Colonic mucosa (tissue), 4 donors: ENCODE results near the gene ENSA. TPM values are rescaled to one million over a fixed set of nuclear protein-coding genes. Genes with fewer than 3 reads are reported as not detected.
"Not testable (repeated sequence)": the region's sequence is repeated elsewhere in the genome, so short reads cannot be mapped to it uniquely, and the experiment has no call there.

Source experiments
- DNase-seq: peaks from one replicate; pipeline ENCODE4 v3.0.0-alpha.2; 2020
- H3K27ac ChIP-seq: fragments of 200-600 bp; one replicate; pipeline ENCODE4 v1.8.0; 2021
- H3K27me3 ChIP-seq: fragments of 200-600 bp; one replicate; pipeline ENCODE4 v1.8.0; 2021
- H3K36me3 ChIP-seq: fragments of 200-600 bp; one replicate; pipeline ENCODE4 v1.8.0; 2021
- H3K4me1 ChIP-seq: fragments of 200-600 bp; one replicate; pipeline ENCODE4 v1.8.0; 2021; ENCODE audit warnings: mild to moderate bottlenecking
- H3K4me3 ChIP-seq: fragments of 200-600 bp; one replicate; pipeline ENCODE4 v1.8.0; 2021
- H3K9ac ChIP-seq, 2 donors: one replicate each; pipeline ENCODE4 v1.7.0; 2013; ENCODE audit warnings: control low read depth in 2 of 2, low read depth in 2 of 2, low read length in 2 of 2
- H3K9me3 ChIP-seq: fragments of 200-600 bp; one replicate; pipeline ENCODE4 v1.8.0; 2021
- intact Hi-C: fragments of 100-400 bp; cut with DNase I; formaldehyde crosslinking; loops from one replicate; pipeline ENCODE4 v1.14.1; 2022
- total RNA-seq, 2 donors: library from RNA; stranded (reverse); fragmentation: NEBNext Ultra II Directional in 1 of 2; extraction: Animal tissue kit (Norgen Biotek cat#: 25700) in 1 of 2; gene quantifications; one replicate each; pipeline ENCODE4 v1.2.1, GENCODE V29; 2021
- TF ChIP-seq, protein P1 (sequence below): fragments of 200-600 bp; IDR thresholded peaks from one replicate; pipeline ENCODE4 v1.8.0; 2022; ENCODE audit warnings: antibody characterized with exemption, mild to moderate bottlenecking
- donor health status: healthy.
- donor health status: DM: no; HTN: no; CAD: no.
- donor health status: DM: no; HTN: no; CAD: no.

ENSA gene
- total RNA-seq, 2 donors from 2014 or later = 199 to 227 TPM

GRCh38 chr1:150642296-150642695, 12.9 kb upstream of the ENSA start:
- intact Hi-C loops = no loop called here
- Histone ChIP-seq H3K36me3 (peaks cover 1% of the 10 kb centered on the region), H3K4me1 (no peaks in the 10 kb centered on the region), H3K27me3 (no peaks in the 10 kb centered on the region), H3K27ac (no peak overlapping the region), H3K9ac (no peak overlapping the region), H3K9me3 (no peaks in the 10 kb centered on the region), H3K4me3 (no peak overlapping the region)
- TF ChIP-seq, protein P1, sequence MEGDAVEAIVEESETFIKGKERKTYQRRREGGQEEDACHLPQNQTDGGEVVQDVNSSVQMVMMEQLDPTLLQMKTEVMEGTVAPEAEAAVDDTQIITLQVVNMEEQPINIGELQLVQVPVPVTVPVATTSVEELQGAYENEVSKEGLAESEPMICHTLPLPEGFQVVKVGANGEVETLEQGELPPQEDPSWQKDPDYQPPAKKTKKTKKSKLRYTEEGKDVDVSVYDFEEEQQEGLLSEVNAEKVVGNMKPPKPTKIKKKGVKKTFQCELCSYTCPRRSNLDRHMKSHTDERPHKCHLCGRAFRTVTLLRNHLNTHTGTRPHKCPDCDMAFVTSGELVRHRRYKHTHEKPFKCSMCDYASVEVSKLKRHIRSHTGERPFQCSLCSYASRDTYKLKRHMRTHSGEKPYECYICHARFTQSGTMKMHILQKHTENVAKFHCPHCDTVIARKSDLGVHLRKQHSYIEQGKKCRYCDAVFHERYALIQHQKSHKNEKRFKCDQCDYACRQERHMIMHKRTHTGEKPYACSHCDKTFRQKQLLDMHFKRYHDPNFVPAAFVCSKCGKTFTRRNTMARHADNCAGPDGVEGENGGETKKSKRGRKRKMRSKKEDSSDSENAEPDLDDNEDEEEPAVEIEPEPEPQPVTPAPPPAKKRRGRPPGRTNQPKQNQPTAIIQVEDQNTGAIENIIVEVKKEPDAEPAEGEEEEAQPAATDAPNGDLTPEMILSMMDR = no peak
- no peak for DNase-seq

GRCh38 chr1:150641126-150641815, 11.9 kb upstream of the ENSA start:
- H3K9ac ChIP-seq, H3K27me3 ChIP-seq, H3K9me3 ChIP-seq, H3K27ac ChIP-seq, H3K4me3 ChIP-seq, DNase-seq, H3K36me3 ChIP-seq, intact Hi-C loops, H3K4me1 ChIP-seq: not testable (repeated sequence)

DNA sequence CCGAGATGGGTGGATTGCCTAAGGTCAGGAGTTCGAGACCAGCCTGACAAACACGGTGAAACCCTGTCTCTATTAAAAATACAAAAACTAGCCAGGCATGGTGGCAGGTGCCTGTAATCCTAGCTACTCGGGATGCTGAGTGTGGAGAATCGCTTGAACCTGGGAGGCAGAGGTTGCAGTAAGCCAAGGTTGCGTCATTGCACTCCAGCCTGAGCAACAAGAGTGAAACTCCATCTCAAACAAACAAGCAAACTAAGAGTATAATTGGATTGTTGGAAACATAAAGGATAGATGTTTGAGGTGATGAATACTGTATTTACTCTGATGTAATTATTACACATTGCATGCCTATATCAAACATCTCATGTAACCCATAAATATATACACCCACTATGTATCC, 9.0 kb upstream of the ENSA start:
- H3K36me3 ChIP-seq, H3K27ac ChIP-seq, H3K9me3 ChIP-seq, H3K27me3 ChIP-seq, DNase-seq, H3K4me1 ChIP-seq, H3K9ac ChIP-seq, H3K4me3 ChIP-seq, intact Hi-C loops: not testable (repeated sequence)

DNA sequence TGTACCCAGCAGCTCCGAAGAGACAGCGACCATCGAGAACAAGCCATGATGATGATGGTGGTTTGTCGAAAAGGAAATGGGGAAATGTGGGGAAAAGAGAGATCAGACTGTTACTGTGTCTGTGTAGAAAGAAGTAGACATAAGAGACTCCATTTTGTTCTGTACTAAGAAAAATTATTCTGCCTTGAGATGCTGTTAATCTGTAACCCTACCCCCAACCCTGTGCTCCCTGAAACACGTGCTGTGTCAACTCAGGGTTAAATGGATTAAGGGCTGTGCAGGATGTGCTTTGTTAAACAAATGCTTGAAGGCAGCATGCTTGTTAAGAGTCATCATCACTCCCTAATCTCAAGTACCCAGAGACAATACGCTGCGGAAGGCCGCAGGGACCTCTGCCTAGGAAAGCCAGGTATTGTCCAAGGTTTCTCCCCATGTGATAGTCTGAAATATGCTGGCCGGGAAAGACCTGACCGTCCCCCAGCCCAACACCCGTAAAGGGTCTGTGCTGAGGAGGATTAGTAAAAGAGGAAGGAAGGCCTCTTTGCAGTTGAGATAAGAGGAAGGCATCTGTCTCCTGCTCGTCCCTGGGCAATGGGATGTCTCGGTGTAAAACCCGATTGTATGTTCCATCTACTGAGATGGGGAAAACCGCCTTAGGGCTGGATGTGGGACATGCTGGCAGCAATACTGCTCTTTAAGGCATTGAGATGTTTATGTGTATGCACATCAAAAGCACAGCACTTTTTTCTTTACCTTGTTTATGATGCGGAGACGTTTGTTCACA, 5.6 kb upstream of the ENSA start:
- H3K4me3 ChIP-seq, H3K27ac ChIP-seq, H3K9me3 ChIP-seq, H3K36me3 ChIP-seq, H3K9ac ChIP-seq, intact Hi-C loops, DNase-seq, H3K27me3 ChIP-seq, H3K4me1 ChIP-seq: not testable (repeated sequence)

DNA sequence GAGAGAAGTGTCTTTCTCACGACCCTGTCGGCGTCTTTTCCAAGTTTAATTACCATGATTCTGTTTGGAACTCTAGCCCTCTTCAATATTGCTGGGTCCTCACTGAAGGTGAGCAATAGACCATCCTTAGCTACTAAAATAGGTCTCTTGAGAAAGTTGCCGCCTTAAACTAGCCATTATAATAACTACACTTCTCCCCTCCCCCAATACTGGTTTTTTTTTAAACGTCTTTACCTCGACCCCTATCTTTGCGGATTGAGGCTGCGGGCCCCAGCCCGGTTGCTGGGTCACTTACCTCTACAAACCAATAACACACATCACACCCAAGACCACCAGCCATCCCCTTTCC, 672 bp downstream of the ENSA start:
- TF ChIP-seq, protein P1 = no peak
- peak overlapping the region; percentile 53 to 85 for H3K9ac ChIP-seq
- no peaks in the 10 kb centered on the region for H3K27me3 ChIP-seq
- H3K9me3 ChIP-seq = no peaks in the 10 kb centered on the region
- DNase-seq = no peak
- intact Hi-C loops = loop anchor here (10.0 kb wide), 1 partner anchor 164 kb away; no protein-coding TSS in a partner anchor
- peaks cover 2% of the 10 kb centered on the region for H3K36me3 ChIP-seq
- H3K4me3 ChIP-seq = peak overlapping the region; percentile 55
- H3K4me1 ChIP-seq = no peaks in the 10 kb centered on the region
- peak overlapping the region; percentile 84 for H3K27ac ChIP-seq

GRCh38 chr1:150627826-150628410, 1.5 kb downstream of the ENSA start:
- H3K9me3 ChIP-seq = no peaks in the 10 kb centered on the region
- peak overlapping the region in 1 of 2 donors; percentile 85 for H3K9ac ChIP-seq
- no peaks in the 10 kb centered on the region for H3K27me3 ChIP-seq
- TF ChIP-seq, protein P1 = no peak
- peaks cover 3% of the 10 kb centered on the region for H3K36me3 ChIP-seq
- intact Hi-C loops = loop anchor here (10.0 kb wide), 1 partner anchor 163 kb away; no protein-coding TSS in a partner anchor
- H3K4me3 ChIP-seq = peak overlapping the region; percentile 55
- peak overlapping the region; percentile 84 for H3K27ac ChIP-seq
- no peaks in the 10 kb centered on the region for H3K4me1 ChIP-seq
- DNase-seq = no peak
